Neuronal stem cell (in vitro differentiated cells): ENCODE data around the gene RPS16.

Source experiments
- DNase-seq: peaks from one replicate; pipeline ENCODE4 v3.0.0-alpha.2; 2013; ENCODE audit warnings: low spot score
- H2AFZ ChIP-seq: one replicate; pipeline ENCODE4 v1.6.1; 2013; ENCODE audit warnings: mild to moderate bottlenecking, low read length, inconsistent platforms
- H2AK5ac ChIP-seq: 2 replicates; pipeline ENCODE4 v1.6.1; 2013; ENCODE audit warnings: low read depth, mild to moderate bottlenecking, inconsistent platforms, low read length, moderate library complexity, mixed read lengths
- H2BK120ac ChIP-seq: 2 replicates; pipeline ENCODE4 v1.6.1; 2013; ENCODE audit warnings: low read depth, mild to moderate bottlenecking, inconsistent platforms, low read length, moderate library complexity, mixed read lengths
- H2BK12ac ChIP-seq: one replicate; pipeline ENCODE4 v1.6.1; 2013; ENCODE audit warnings: low read length, inconsistent platforms
- H2BK15ac ChIP-seq: 2 replicates; pipeline ENCODE4 v1.6.1; 2013; ENCODE audit warnings: mild to moderate bottlenecking, low read length, inconsistent platforms, mixed read lengths
- H2BK5ac ChIP-seq: one replicate; pipeline ENCODE4 v1.6.1; 2013; ENCODE audit warnings: inconsistent platforms, mild to moderate bottlenecking, low read length, moderate library complexity
- H3K14ac ChIP-seq: one replicate; pipeline ENCODE4 v1.6.1; 2013; ENCODE audit warnings: low read length, inconsistent platforms
- H3K18ac ChIP-seq: 2 replicates; pipeline ENCODE4 v1.6.1; 2013; ENCODE audit warnings: low read length, inconsistent platforms
- H3K23ac ChIP-seq: 2 replicates; pipeline ENCODE4 v1.6.1; 2013; ENCODE audit warnings: low read depth, mild to moderate bottlenecking, mixed read lengths, low read length, inconsistent platforms; ENCODE audit not compliant: poor library complexity
- H3K27ac ChIP-seq: replicated peaks from 3 replicates; pipeline ENCODE4 v1.5.1; 2013; ENCODE audit warnings: low read length, inconsistent platforms
- H3K27me3 ChIP-seq, 3 experiments: 2 replicates each; pipeline ENCODE4 v1.6.1; 2013; ENCODE audit warnings: low read length in 3 of 3, mild to moderate bottlenecking in 2 of 3, inconsistent platforms in 1 of 3, low read depth in 1 of 3, mixed read lengths in 1 of 3, moderate library complexity in 1 of 3; ENCODE audit not compliant: control insufficient read depth in 3 of 3, insufficient read depth in 3 of 3
- H3K36me3 ChIP-seq, 2 donors: replicated peaks in 1 of 2; 2 replicates each; pipeline ENCODE4 v1.6.1; 2013; ENCODE audit warnings: low read length in 2 of 2; ENCODE audit not compliant: control insufficient read depth in 2 of 2, insufficient read depth in 2 of 2
- H3K4ac ChIP-seq: 2 replicates; pipeline ENCODE4 v1.6.1; 2013; ENCODE audit warnings: inconsistent platforms, mild to moderate bottlenecking, low read length, moderate library complexity
- H3K4me1 ChIP-seq, 2 donors: 1 replicate in 1 of 2; 2 replicates in 1 of 2; pipeline ENCODE4 v1.6.1; 2013; ENCODE audit warnings: low read length in 2 of 2, low read depth in 1 of 2; ENCODE audit not compliant: control insufficient read depth in 2 of 2, insufficient read depth in 1 of 2
- H3K4me2 ChIP-seq: one replicate; pipeline ENCODE4 v1.6.1; 2013; ENCODE audit warnings: mild to moderate bottlenecking, low read length, inconsistent platforms; ENCODE audit not compliant: insufficient read depth, poor library complexity, severe bottlenecking
- H3K4me3 ChIP-seq, 2 donors: 2 replicates each; pipeline ENCODE4 v1.5.1; 2013; ENCODE audit warnings: low read length in 2 of 2, mild to moderate bottlenecking in 2 of 2, inconsistent platforms in 1 of 2, moderate library complexity in 1 of 2
- H3K79me1 ChIP-seq: one replicate; pipeline ENCODE4 v1.6.1; 2013; ENCODE audit warnings: low read depth, mild to moderate bottlenecking, inconsistent platforms, low read length, moderate library complexity
- H3K9ac ChIP-seq: one replicate; pipeline ENCODE4 v1.6.1; 2013; ENCODE audit warnings: mild to moderate bottlenecking, low read depth, low read length, inconsistent platforms; ENCODE audit not compliant: poor library complexity
- H3K9me3 ChIP-seq, 2 donors: replicated peaks in 1 of 2; 2 replicates each; pipeline versions ENCODE3 to v1.6.1; 2013; ENCODE audit warnings: low read length in 2 of 2, mild to moderate bottlenecking in 2 of 2, inconsistent platforms in 1 of 2, low read depth in 1 of 2, mixed read lengths in 1 of 2, moderate library complexity in 1 of 2; ENCODE audit not compliant: control insufficient read depth in 2 of 2, insufficient read depth in 1 of 2
- H4K8ac ChIP-seq: one replicate; pipeline ENCODE4 v1.6.1; 2013; ENCODE audit warnings: low read depth, mild to moderate bottlenecking, inconsistent platforms, low read length, moderate library complexity
- H4K91ac ChIP-seq: one replicate; pipeline ENCODE4 v1.6.1; 2013; ENCODE audit warnings: low read length, low read depth, mild to moderate bottlenecking, inconsistent platforms; ENCODE audit not compliant: poor library complexity
- WGBS, 2 donors: extraction: QIAGEN DNeasy Blood & Tissue Kit; methylation state at CpG; one replicate each; pipeline ENCODE4 v1.1.7; 2013; ENCODE audit warnings: missing lambda C conversion rate in 2 of 2, mixed read lengths in 1 of 2; ENCODE audit not compliant: insufficient read length in 2 of 2, insufficient replicate concordance in 1 of 2; ENCODE audit errors: extremely low coverage in 2 of 2; 5-methylcytosine and 5-hydroxymethylcytosine counted together

The RPS16 gene

DNA sequence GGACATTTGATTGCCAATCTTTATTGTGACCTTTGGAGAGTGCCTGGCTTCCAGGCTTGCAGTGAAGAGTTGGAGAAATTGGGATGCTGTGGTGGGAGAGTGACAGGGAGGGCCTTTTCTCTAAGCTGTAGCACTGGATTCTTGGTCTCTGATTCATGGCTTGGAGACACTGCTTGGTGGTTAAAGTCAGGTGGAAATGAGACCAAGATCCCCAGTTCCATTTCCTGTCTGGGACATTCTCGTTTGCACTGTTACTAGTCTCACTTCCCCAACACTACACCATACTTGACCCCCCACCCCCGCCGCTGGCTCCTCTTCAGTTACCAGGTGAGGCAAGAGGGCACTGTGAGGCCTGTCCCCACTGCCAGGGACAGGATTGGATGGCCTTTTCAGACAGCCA is 12.5 kb upstream of the RPS16 start:
- no CpG with 5 or more reads among the region's 3 CpGs for WGBS, 2 donors
- no peaks in the 10 kb centered on the region for H3K9me3 ChIP-seq
- no peak overlapping the region for H2BK5ac ChIP-seq
- no peak for DNase-seq
- no peak overlapping the region for H3K4me3 ChIP-seq
- H4K8ac ChIP-seq, result no peak overlapping the region
- no peaks in the 10 kb centered on the region for H3K27me3 ChIP-seq
- H3K9ac ChIP-seq, result no peak overlapping the region
- H3K36me3 ChIP-seq, result peaks cover 18 to 62% of the 10 kb centered on the region in 2 donors
- no peak overlapping the region for H2BK120ac ChIP-seq
- H3K14ac ChIP-seq, result no peak overlapping the region
- peaks cover 27% of the 10 kb centered on the region for H3K79me1 ChIP-seq
- no peak overlapping the region for H4K91ac ChIP-seq
- H2BK15ac ChIP-seq, result no peak overlapping the region
- H3K27ac ChIP-seq, result no peak overlapping the region
- H2AFZ ChIP-seq, result no peak overlapping the region
- H3K4me2 ChIP-seq, result no peak overlapping the region
- H3K4me1 ChIP-seq, result peaks cover 3 to 6% of the 10 kb centered on the region in 2 donors
- H3K4ac ChIP-seq, result no peak overlapping the region
- no peak overlapping the region for H2BK12ac ChIP-seq
- H3K18ac ChIP-seq, result no peak overlapping the region
- H2AK5ac ChIP-seq, result no peak overlapping the region
- H3K23ac ChIP-seq, result no peak overlapping the region

DNA sequence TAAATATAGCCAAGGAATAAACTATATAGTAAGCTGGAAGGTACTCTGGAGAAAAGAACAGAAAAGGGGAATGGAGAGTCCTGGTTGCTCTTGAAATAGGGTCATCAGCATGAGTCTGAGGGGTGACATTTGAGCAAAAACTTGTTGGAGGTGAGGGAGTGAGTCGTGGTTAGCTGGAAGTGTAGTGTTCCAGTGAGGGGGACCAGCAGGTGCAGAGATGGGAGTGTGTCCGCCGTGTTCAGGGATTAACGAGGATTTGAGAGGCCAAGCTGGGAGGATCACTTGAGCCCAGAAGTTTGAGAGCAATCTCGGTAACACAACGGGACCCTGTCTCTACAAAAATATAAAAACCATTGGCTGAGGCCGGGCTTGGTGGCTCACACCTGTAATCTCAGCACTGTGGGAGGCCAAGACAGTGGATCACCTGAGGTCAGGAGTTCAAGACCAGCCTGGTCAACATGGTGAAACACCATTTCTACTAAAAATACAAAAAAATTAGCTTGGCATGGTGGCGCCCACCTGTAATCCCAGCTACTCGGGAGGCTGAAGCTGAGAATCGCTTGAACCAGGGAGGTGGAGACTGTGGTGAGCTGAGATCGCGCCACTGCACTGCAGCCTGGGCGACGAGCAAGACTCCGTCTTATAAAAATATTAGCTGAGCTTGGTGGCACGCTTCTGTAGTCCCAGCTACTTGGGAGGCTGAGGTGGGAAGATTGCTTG is 10.8 kb upstream of the RPS16 start:
- Histone ChIP-seq H3K4me2 (no peak overlapping the region), H3K9me3 (no peaks in the 10 kb centered on the region), H4K8ac (no peak overlapping the region), H3K4me1 (peaks cover 3 to 6% of the 10 kb centered on the region in 2 donors), H3K4ac (no peak overlapping the region), H3K27ac (no peak overlapping the region), H3K9ac (no peak overlapping the region), H2BK5ac (no peak overlapping the region), H3K23ac (no peak overlapping the region), H3K79me1 (peaks cover 25% of the 10 kb centered on the region), H3K14ac (no peak overlapping the region), H2AFZ (no peak overlapping the region), H3K18ac (no peak overlapping the region), H2BK12ac (no peak overlapping the region), H2BK120ac (no peak overlapping the region), H2AK5ac (no peak overlapping the region), H2BK15ac (no peak overlapping the region), H3K36me3 (peaks cover 12 to 45% of the 10 kb centered on the region in 2 donors), H3K27me3 (no peaks in the 10 kb centered on the region), H4K91ac (no peak overlapping the region), H3K4me3 (peak overlapping the region; percentile 15 to 98)
- WGBS, 2 donors, result no CpG with 5 or more reads among the region's 16 CpGs
- no peak for DNase-seq

DNA sequence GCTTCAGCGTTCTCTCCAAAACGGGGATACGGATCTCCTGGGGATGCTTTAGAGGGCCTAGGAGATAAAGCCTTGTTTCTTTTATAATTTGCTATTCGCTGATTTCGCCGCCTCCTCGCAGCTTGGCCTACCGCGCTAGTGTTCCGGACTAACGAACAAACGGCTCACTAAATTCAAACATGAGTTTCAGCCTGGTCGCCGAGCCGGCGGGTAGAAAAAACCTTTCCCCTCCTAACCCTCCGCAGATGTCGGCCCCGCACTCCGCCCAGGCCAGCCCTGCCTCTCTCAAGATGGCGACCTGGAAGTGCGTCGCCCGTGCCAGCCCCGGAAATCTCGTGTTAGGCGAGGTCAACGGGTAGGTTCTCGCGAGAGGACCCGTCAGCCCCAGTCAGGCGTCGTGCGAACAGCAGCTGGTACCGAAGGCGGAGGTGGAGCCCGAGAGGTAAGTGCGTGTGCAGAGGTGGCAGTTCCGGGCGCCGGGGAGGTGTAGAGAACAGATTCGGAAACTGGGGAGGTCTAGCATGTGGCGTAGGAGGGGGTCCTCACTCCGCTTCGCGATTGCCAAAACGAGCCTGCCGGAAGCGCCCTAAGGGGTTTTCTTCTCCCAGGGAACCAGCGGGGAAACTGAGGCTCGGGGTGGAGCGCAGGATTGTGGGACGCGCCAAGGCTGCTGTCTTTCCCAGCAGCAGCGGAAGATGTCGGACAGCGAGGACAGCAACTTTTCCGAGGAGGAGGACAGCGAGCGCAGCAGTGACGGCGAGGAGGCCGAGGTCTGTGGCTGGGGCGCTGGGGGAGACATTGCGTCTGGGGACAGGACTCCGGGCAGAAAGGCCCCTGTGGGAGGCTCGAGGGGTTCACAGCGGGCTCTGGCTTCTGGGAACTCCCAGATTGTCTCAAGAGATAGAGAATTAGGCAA is 9.7 kb upstream of the RPS16 start, which contains the start of gene SUPT5H:
Gene SUPT5H (plus strand): TSS at position 387 of the 916 bp plus-strand sequence. CDS start 309 bp downstream, at position 696.
- H3K4me3 ChIP-seq, result peak within 1 kb of the TSS; percentile 97 to 98
- H2BK5ac ChIP-seq, result peak within 1 kb of the TSS; percentile 42
- no CpG with 5 or more reads among the region's 68 CpGs for WGBS, 2 donors
- peak within 1 kb of the TSS; percentile 77 for H3K14ac ChIP-seq
- H3K27me3 ChIP-seq, result no peaks in the 10 kb centered on the region
- H3K4me2 ChIP-seq, result peak within 1 kb of the TSS; percentile 78
- H3K9me3 ChIP-seq, result no peaks in the 10 kb centered on the region
- H2BK15ac ChIP-seq, result peak within 1 kb of the TSS; percentile 54
- H2BK120ac ChIP-seq, result no peak within 1 kb of the TSS
- H3K79me1 ChIP-seq, result peaks cover 22% of the 10 kb centered on the region
- H3K36me3 ChIP-seq, result peaks cover 9 to 38% of the 10 kb centered on the region in 2 donors
- peak within 1 kb of the TSS; percentile 88 for H2AFZ ChIP-seq
- H4K8ac ChIP-seq, result no peak within 1 kb of the TSS
- peak within 1 kb of the TSS; percentile 77 for H2AK5ac ChIP-seq
- no peak within 1 kb of the TSS for H4K91ac ChIP-seq
- H3K4me1 ChIP-seq, result peaks cover 3 to 6% of the 10 kb centered on the region in 2 donors
- peak; percentile 94 for DNase-seq
- H2BK12ac ChIP-seq, result no peak within 1 kb of the TSS
- peak within 1 kb of the TSS; percentile 87 for H3K23ac ChIP-seq
- no peak within 1 kb of the TSS for H3K4ac ChIP-seq
- H3K9ac ChIP-seq, result peak within 1 kb of the TSS; percentile 99
- peak within 1 kb of the TSS; percentile 93 for H3K18ac ChIP-seq
- peak within 1 kb of the TSS; percentile 71 for H3K27ac ChIP-seq
